HG02938 (cell line): Measurements from ENCODE around the gene RINL.
"Not testable (repeated sequence)": the region's sequence is repeated elsewhere in the genome, so short reads cannot be mapped to it uniquely, and the experiment has no call there.

Source experiments
- ATAC-seq: cut with Tn5 transposase; IDR thresholded peaks from one replicate; pipeline ENCODE4 v1.9.1; 2021; ENCODE audit warnings: mild to moderate bottlenecking, moderate library complexity; ENCODE audit not compliant: unreplicated experiment

Gene RINL

DNA sequence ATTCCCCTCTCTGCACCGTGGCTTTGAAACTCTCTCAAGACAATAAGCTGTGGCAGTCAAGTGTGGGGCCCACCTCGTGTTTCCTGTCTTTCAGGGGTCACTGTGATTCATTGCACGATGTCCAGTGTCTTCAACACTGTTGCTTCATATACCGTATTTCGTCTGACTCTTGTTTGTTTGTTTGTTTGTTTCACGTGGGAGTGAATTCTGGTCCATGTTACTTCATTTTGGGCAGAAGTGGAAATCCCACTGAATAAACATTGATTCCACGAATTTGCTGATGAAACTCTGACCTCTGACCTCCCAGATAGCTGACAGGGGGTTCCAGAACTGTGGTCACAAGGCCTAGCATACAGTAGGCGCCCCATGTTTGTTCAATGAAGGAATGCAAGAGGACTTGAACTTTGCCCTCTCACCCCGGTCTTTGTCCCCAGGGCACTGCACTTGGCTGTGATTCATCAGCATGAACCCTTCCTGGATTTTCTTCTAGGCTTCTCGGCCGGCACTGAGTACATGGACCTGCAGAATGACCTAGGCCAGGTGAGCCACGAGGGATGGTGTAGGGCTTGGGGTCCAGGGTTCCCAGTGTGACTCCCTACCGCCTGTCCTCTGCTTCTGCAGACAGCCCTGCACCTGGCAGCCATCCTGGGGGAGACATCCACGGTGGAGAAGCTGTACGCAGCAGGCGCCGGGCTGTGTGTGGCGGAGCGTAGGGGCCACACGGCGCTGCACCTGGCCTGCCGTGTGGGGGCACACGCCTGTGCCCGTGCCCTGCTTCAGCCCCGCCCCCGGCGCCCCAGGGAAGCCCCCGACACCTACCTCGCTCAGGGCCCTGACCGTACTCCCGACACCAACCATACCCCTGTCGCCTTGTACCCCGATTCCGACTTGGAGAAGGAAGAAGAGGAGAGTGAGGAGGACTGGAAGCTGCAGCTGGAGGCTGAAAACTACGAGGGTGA is 26.8 kb upstream of the RINL start:
- ATAC-seq: no peak

DNA sequence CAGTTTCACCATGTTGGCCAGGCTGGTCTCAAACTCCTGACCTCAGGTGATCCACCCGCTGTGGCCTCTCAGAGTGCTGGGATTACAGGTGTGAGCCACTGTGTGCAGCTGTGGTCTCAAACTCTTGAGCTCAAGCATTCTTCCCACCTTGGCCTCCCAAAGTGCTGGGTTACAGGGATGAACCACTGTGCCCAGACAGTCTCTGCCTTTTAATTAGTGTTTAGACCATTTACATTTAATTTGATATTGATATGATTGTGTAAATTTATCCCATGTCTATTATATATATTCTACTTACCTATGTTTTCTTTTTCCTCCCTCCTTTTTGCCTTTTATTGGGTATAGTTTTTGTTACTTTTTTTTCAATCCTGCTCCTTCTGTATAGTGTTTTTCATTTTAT is 23.6 kb upstream of the RINL start:
- ATAC-seq: no peak

DNA sequence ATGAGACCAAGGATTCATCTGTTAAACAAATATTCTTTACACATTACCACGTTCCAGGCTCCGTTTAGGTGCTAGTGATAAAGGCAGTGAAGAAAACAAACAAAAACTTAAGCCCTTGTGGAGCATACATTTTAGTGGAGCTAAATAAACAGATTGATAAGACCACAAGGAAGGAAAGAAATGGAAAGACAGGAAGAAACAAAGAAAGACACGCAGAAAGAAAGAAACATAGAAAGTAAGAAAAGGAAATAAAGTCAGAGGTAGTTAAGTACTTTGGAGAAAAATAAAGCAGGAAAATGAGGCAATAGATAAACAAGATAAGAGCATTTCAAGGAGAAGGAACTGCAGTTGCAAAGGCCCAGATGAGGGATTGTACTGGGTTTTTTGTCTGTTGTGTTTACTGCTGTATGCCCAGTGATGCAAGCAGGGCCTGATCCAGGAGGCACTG is 22.7 kb upstream of the RINL start:
- no peak for ATAC-seq

DNA sequence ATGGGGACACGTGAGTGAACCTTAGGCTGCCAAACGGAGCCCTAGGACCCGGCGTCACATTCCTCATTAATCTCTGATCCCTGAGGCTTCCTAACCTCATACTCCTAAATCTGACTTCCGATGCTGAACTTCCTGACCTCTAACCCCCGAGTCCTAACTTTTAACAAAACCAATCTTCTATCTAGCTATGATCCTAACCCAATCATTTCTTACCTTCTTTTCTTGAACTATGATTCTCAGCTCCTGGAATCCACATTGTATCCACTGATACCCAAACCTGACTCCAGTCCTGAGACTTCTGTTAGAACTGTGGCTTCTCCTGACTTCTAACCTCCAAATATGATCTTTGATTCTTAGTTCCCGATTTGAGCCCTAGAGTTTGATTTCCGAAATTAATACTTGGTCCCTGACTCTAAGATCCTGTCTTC is 22.1 kb upstream of the RINL start:
- ATAC-seq: no peak

DNA sequence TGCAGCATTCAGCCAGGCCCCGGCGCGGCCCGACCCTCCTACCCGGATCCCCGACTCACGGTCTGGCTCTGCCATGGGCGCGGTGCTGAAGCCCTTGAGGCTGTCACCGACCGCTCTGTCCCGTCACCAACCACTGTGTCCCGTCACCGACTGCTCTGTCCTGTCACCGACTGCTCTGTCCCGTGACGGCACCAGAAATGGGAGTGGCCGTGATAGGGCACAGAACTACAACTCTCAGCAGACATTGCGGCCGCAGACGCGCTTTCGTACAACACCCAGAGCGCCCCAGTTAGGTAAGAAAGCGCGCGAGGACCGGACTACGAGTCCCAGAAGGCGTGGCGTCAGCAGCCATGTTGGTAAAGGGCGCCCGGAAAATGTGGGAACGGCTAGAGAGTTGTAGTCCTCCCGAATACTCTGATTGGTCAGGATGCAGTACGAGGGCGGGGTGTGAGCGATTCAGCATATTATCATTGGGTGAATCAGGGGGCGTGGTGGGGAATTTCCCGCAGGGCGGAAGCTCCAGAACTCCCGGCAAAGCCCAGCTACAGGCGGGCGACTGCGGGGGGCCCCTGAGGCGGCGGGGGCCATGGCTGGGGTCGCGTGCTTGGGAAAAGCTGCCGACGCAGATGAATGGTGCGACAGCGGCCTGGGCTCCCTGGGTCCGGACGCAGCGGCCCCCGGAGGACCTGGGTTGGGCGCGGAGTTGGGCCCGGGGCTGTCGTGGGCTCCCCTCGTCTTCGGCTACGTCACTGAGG is 21.5 kb upstream of the RINL start, which contains the start of the genes NFKBIB and SIRT2:
Gene NFKBIB (plus strand): TSS at position 523 of the 755 bp plus-strand sequence. CDS start 64 bp downstream, at position 587.
Gene SIRT2 (minus strand): TSS at position 172 of the 755 bp plus-strand sequence. CDS start 97 bp downstream, at position 75.
- ATAC-seq: peak; percentile 92

DNA sequence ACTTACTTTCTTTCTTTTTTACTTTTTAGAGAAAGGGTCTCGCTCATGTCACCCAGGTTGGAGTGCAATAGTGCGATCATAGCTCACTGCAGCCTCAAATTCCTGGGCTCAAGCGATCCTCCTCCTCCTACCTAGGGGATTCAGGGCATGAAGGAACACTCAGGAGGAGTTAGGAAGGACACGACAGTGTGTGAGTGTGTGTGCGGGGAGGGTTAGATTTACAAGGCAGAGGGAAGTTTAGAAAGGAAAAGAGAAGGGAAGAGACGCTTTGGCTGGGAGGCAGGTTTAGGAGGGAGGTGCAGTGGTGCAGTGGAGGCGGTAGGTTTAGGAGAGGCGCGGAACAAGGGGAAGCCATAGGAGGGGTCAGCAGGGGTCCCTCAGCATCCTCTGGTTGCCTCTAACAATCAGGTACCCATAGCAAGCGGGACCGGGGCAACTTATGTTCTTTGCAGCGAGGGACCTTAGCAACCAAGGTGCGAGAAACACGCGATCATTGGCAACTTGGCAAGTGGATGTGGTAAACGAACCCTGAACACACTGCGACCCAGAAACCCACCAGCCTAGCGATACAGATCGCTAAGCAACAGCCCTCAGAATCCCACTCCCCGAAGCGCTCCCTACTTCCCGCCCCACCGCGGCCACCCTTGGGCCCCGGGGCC is 20.8 kb upstream of the RINL start:
- ATAC-seq: no peak

DNA sequence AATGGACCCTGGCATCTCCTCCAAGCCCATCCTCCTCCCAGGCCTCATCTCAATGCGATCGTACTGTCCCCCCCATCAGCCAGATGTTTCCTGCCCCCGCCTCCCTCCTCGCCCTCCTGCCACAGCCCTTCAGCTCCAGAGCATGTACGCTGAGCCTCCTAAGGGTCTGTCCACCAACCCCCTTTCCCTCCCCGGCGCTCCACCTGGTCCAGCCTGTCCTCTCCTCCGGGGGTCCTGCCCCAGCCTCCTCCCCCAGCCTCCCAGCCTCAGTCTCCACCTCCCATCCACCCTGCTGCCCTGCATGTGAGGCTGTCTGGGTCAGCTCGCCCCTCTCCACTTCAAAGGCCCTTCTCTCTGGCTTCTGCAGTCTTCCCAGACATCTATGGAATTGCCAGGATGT is 16.9 kb upstream of the RINL start:
- ATAC-seq: no peak

DNA sequence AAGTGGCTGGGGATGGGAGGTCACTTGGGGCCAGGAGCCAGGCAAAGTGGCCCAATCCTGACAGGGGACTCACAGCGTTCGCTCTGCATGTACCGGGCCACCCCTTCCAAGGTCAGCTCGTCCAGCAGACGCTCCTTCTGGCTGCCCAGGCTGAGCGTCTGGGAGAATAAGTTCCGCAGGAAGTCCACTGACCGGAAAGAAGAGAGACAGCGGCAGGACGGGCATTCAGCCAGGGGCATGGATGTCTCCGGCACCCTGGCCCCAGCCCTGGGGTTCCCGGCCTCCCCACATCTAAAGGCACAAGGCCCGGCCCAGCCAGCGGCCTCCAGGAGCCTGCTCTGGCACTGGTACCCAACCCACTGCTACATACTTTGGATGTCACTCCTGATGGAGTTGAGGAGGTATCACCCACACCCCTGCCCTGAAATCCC is 15.3 kb upstream of the RINL start:
- no peak for ATAC-seq

DNA sequence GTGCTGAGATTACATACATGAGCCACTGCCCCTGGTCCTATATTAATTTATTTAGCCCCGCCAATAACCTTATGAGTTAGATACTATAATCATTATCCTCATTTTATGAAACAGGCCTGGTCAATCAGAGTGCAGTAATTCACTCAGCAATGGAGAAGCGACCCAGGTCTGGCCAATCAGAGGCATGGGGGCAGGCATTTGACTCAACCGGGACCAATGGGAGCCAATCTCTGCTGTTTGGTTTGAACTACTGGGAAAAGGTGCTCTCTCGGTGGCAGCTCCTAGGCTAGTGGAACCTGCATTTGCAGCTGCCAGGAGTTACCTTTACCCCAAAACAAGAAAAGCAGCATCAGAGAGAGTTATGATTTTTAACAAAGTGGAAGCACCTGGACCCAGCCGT is 14.8 kb upstream of the RINL start:
- ATAC-seq: no peak

DNA sequence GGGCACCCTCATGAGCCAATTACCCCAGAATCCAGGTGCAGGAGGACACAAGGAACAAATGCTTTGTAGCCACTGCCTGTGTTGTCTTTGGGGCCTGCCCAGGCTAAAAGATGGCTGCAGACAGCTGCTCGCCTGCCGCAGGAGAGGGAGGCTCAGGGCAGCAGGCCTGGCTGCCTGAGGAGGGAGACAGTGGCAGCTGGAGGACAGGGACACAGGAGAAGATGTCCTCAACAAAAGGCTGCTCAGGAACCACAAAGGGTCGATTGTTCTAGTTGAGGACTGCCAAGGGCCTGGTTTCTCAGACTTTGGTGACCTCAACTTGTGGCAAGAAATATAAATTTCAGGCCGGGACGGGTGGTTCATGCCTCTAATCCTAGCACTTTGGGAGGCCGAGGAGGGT is 13.7 kb upstream of the RINL start:
- no peak for ATAC-seq

DNA sequence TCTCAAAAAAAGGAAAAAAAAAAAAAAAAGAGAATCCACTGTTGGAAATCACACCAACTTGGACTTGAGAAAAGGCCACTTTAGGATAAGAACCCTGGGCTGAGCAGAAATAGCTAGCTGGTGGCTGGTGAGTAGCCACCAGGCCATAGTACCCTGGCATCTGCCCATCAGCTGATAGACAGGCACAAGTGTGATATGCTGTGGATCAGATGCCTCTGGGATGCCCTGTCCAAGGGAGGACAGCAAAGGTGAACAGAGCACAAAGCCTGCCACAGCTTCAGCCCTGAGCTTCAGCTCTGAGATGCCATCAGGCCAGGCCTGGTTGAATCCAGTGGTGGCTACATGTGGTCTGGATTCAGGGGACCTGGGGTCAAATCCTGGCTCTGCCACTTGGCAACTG is 12.6 kb upstream of the RINL start:
- no peak for ATAC-seq

DNA sequence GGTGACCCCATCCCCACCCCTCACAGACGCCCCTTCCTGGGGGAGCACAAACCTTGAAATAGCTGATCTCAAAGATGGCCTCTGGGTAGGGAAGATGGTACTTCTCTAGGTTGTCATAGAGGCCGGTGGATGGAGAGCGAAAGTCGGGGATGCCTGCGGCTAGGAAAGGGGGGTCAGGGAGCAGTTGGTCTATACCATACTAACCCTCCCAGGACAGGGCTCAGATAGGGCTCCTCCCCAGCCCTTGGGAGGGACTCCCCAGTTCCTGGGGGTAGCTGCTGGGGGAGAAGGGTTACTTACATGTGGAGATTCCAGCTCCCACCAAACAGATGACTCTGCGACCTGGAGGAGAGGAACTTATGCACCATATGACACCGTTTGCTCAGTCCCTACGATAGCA is 11.7 kb upstream of the RINL start:
- ATAC-seq: no peak

DNA sequence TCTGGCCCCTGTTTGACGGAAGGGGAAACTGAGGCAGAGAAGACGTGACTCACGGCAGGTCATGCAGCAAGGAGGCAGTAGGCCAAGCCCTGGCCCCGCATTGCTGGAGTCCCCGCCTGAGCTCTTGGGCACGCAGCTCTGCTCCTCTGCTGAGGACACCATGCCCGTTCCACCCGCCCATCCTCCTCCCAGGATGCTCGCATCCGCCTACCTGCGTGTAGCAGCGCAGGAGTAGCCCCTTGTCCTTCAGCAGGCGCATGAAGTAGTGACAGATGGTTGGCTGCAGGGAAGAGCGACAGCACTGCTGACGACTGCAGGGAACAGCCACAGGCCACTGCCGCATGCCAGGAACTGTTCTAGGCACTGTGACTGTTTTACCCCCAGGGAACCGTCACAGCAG is 10.8 kb upstream of the RINL start:
- ATAC-seq: no peak

DNA sequence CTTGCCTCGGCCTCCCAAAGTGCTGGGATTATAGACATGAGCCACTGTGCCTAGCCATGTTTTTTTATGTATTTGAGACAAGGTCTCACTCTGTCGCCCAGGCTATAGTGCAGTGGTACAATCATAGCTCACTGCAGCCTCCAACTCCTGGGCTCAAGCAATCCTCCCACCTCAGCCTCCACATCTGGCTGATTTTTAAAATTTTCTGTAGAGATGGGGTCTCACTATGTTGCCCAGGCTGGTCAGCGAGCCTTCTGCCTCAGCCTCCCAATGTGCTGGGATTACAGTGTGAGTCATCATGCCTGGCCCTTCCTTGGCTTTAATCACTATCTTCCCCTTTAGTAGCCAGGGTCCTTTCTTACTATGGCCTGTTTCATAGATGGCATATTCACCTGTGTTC is 6.6 kb upstream of the RINL start:
- not testable (repeated sequence) for ATAC-seq

DNA sequence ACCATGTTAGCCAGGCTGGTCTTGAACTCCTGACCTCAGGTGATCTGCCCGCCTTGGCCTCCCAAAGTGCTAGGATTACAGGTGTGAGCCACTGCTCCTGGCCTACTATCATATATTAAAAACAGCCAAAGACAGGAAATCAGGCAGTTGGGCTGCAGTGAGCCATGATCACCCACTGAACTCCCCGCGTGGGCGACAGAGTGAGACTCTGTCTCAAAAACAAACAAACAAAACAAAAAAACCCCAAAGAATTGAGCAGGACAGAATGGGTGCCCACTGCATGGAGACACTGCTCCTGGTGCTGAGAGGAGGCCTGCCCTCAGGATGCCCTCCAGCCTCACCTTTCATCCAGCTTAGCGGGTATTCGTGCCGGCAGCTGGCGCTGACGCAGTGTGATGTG is 5.2 kb upstream of the RINL start:
- ATAC-seq: no peak

DNA sequence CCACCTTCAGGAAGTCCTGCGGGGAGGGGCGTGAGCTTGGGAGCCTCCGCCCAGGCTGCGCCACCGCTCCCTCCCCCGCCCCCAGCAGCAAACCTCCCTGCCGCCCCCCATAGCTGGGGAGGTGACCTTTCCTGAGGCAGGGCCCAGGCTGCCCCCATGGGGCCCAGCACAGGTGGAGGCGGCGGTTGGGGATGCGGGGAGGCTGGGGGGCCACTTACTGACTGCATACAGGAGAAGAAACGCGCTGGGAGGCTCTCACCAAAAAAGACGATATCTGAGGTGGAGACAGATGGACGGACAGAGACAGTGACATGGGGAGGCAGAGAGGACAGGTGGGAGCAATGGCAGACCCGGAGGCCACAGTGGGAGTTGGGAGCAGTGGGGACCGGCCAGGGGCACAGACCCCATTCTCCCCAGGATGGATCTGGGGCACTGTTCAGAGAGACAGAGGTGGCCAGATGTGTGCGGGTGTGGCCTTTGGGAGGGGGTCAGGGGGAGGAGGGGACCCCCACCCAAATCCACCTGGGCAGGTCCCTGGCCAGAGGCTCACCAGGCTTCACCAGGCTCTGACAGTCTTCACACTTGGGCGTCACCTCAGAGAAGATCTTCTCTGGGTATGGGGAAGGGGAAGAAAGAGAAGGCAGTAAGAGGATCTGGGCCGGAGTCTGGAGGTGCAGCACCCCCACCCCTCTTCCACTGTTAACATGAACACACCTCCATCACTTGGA is 3.0 kb upstream of the RINL start:
- no peak for ATAC-seq

DNA sequence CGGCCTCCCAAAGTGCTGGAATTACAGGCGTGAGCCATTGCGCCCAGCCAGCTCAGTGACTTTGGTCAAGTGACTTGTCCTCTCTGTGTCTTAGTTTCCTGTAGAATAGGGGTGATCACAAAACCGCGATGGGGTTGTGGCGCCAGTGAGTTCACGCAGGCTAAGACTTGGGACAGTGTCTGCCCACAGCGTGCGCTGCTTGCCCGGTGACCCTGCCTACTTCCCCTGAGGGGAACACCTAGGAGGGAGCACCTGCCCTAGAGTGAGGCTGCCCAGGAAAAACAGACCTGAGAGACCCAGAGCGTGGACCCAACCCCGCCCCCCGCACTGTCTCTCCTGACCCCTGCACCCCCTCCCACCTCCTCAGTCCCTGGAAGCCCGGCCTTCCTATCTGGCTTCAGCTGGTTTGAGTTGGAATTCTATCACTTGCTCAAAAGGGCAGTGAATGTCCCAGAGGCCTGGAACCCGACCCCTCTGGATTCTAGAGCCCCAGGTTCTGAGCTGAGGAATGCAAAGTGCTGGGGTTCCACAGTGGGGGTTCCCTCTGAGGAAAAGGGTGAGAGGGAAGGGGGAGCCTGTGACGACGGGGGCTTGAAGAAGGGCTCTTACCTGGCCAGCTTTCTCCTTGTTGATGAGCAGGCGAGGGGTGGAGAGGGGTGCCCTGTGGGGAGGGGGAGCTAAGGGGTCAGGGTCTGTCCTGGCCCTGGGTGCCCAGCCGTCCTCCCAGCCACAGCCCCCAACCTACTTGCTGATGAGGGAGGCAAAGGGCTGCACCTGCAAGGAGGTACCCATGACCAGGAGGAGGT is 2.2 kb upstream of the RINL start:
- no peak for ATAC-seq

DNA sequence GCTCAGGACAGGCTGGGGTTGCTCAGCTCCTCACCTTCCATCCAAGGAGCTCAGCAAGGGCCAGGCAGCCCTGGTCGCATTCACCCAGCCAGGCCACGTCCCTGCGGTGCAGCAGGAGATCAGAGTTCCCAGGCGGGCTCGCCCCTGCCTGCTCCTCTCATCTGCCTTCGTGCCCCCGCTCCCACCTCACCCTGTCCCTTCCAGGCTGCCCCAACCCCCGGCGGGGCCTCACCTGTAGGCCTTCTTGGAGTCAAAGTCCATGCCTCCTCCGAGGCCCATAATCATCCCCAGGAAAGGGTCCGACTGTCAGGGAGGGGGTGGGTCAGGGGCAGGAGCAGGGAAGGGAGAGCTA is 1.3 kb upstream of the RINL start:
- no peak for ATAC-seq

DNA sequence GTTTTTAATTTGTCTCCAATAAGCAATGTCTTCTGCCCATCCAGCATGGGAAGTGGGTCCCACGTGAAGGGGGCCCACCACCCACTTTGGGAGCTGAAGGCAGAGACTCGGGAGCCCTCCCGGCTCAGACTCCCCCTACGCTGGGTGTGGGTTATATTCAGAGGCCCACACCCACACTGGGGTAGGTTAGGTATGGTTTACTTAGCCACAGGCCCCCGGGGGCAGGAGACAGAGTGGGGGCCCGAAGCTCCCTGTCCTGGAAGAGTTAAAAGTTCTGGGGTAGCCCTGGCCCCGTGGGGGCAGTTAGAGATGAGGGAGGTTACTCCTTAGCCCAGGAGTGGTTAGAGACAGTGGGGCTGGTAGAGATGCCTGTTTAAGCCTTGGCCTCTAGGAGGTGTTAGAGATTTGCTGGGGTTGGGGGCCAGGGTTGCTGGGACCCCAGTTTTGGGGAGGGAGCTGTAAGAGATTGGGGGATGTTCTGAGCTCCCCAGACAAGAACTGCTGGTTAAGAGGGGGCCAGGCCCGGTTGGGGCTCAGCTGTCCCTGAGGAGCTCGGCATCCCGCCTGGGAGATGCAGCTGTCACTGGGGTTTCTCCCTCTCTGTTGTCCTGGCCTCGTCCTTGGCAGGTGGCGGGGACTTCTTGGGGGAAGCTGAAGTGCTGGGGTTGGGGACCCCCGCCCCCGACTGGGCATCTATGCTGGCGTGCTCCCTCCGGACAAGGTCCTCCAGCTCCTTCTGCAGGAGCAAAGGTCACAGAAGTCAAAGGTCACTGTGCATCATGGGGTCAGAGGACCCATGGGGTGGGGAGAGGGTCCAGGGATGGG is 712 bp upstream of the RINL start:
- no peak for ATAC-seq
